A549 (cell line): Measurements from ENCODE around the gene TRA2B.

Experiments
- EHMT2 ChIP-seq: fragments of 200-600 bp; sonication (generic); IDR thresholded peaks from 2 replicates; pipeline ENCODE4 v1.6.1; 2016; ENCODE audit warnings: antibody characterized with exemption, low read depth, mild to moderate bottlenecking, moderate library complexity
- EP300 ChIP-seq, 2 experiments: fragments of >200 bp; sonication (Bioruptor Twin); formaldehyde crosslinking; IDR thresholded peaks; 2 replicates in 1 of 2; 3 replicates in 1 of 2; pipeline ENCODE4 v1.6.1; 2016 to 2017
- FOSB ChIP-seq: fragments of 250-450 bp; sonication (Bioruptor Pico); IDR thresholded peaks from 2 replicates; pipeline ENCODE4 v1.5.0; 2020; ENCODE audit warnings: mild to moderate bottlenecking, moderate library complexity
- POLR2A ChIP-seq: IDR thresholded peaks from 2 replicates; pipeline ENCODE4 v1.6.1; 2012; ENCODE audit warnings: mild to moderate bottlenecking, low read length
- RAD21 ChIP-seq, 2 experiments: fragments of >200 bp in 1 of 2; sonication (Bioruptor Twin) in 1 of 2; formaldehyde crosslinking in 1 of 2; IDR thresholded peaks in 1 of 2; conservative IDR thresholded peaks in 1 of 2; 2 replicates in 1 of 2; 3 replicates in 1 of 2; pipeline ENCODE4 v1.6.1; 2012 to 2018; ENCODE audit warnings: inconsistent platforms in 1 of 2
- RFX5 ChIP-seq: fragments of 450-650 bp; IDR thresholded peaks from 2 replicates; pipeline ENCODE4 v1.7.1; 2014; ENCODE audit warnings: antibody characterized with exemption, mild to moderate bottlenecking, moderate library complexity
- RNF2 ChIP-seq: fragments of 200-600 bp; sonication (generic); IDR thresholded peaks from 2 replicates; pipeline ENCODE4 v1.6.1; 2016; ENCODE audit warnings: low read depth, mild to moderate bottlenecking, antibody characterized with exemption, moderate library complexity, borderline replicate concordance
- TF ChIP-seq, protein P1 (sequence below): fragments of >200 bp; sonication (Bioruptor Twin); formaldehyde crosslinking; IDR thresholded peaks from 3 replicates; pipeline ENCODE4 v1.5.1; 2016
- TF ChIP-seq, protein P2 (sequence below): fragments of 250-450 bp; sonication (Bioruptor Pico); IDR thresholded peaks from 2 replicates; pipeline ENCODE4 v1.5.0; 2021; ENCODE audit warnings: mild to moderate bottlenecking, moderate library complexity, borderline replicate concordance
- TF ChIP-seq, protein P3 (sequence below): fragments of >200 bp; sonication (Bioruptor Twin); formaldehyde crosslinking; IDR thresholded peaks from 3 replicates; pipeline ENCODE4 v1.6.1; 2016
- TF ChIP-seq, protein P4 (sequence below): IDR thresholded peaks from 2 replicates; pipeline ENCODE4 v1.6.1; 2012
- TF ChIP-seq, protein P5 (sequence below): fragments of 200-600 bp; sonication (generic); IDR thresholded peaks from 2 replicates; pipeline ENCODE4 v1.6.1; 2016; ENCODE audit warnings: antibody characterized with exemption, mild to moderate bottlenecking, moderate library complexity
- TF ChIP-seq, protein P6 (sequence below): fragments of 150-350 bp; IDR thresholded peaks from 2 replicates; pipeline ENCODE4 v1.6.1; 2014; ENCODE audit warnings: low read depth, mild to moderate bottlenecking, low read length

DNA sequence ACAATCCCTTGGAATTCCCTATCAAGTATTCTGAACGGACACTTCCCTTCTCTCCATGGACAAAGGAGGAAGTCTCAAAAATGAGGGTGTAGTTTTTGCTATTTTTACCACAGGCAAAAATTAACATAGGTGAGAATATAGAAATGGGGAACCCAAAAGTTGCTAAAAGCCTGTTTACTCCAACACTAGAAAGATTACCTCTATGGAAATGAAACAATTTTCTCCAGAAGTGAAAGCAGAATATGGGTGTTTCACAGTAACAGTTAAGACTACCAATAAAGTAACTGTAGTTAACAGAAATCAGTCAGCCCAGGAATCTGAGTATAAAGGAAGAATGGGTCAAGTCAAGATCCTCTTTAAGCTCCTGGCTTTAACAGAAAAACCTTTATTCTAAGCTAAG lies 9.3 kb downstream of the TRA2B start:
- TF ChIP-seq, protein P1, sequence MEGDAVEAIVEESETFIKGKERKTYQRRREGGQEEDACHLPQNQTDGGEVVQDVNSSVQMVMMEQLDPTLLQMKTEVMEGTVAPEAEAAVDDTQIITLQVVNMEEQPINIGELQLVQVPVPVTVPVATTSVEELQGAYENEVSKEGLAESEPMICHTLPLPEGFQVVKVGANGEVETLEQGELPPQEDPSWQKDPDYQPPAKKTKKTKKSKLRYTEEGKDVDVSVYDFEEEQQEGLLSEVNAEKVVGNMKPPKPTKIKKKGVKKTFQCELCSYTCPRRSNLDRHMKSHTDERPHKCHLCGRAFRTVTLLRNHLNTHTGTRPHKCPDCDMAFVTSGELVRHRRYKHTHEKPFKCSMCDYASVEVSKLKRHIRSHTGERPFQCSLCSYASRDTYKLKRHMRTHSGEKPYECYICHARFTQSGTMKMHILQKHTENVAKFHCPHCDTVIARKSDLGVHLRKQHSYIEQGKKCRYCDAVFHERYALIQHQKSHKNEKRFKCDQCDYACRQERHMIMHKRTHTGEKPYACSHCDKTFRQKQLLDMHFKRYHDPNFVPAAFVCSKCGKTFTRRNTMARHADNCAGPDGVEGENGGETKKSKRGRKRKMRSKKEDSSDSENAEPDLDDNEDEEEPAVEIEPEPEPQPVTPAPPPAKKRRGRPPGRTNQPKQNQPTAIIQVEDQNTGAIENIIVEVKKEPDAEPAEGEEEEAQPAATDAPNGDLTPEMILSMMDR, result no peak
- TF ChIP-seq, protein P2, sequence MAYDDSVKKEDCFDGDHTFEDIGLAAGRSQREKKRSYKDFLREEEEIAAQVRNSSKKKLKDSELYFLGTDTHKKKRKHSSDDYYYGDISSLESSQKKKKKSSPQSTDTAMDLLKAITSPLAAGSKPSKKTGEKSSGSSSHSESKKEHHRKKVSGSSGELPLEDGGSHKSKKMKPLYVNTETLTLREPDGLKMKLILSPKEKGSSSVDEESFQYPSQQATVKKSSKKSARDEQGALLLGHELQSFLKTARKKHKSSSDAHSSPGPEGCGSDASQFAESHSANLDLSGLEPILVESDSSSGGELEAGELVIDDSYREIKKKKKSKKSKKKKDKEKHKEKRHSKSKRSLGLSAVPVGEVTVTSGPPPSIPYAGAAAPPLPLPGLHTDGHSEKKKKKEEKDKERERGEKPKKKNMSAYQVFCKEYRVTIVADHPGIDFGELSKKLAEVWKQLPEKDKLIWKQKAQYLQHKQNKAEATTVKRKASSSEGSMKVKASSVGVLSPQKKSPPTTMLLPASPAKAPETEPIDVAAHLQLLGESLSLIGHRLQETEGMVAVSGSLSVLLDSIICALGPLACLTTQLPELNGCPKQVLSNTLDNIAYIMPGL (CRISPR knock-in tag), result no peak
- TF ChIP-seq, protein P3, sequence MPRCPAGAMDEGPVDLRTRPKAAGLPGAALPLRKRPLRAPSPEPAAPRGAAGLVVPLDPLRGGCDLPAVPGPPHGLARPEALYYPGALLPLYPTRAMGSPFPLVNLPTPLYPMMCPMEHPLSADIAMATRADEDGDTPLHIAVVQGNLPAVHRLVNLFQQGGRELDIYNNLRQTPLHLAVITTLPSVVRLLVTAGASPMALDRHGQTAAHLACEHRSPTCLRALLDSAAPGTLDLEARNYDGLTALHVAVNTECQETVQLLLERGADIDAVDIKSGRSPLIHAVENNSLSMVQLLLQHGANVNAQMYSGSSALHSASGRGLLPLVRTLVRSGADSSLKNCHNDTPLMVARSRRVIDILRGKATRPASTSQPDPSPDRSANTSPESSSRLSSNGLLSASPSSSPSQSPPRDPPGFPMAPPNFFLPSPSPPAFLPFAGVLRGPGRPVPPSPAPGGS, result no peak
- TF ChIP-seq, protein P4, sequence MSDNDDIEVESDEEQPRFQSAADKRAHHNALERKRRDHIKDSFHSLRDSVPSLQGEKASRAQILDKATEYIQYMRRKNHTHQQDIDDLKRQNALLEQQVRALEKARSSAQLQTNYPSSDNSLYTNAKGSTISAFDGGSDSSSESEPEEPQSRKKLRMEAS, result no peak
- TF ChIP-seq POLR2A (no peak), RAD21 (conservative IDR thresholded peaks at IDR 0.05 in 1 of 2, IDR thresholded peaks at IDR 0.05 in 1 of 2) (no peak), RNF2 (no peak), RFX5 (no peak), EP300 (IDR thresholded peaks at IDR 0.05) (no peak), FOSB (CRISPR knock-in tag) (no peak), EHMT2 (no peak)
- TF ChIP-seq, protein P5, sequence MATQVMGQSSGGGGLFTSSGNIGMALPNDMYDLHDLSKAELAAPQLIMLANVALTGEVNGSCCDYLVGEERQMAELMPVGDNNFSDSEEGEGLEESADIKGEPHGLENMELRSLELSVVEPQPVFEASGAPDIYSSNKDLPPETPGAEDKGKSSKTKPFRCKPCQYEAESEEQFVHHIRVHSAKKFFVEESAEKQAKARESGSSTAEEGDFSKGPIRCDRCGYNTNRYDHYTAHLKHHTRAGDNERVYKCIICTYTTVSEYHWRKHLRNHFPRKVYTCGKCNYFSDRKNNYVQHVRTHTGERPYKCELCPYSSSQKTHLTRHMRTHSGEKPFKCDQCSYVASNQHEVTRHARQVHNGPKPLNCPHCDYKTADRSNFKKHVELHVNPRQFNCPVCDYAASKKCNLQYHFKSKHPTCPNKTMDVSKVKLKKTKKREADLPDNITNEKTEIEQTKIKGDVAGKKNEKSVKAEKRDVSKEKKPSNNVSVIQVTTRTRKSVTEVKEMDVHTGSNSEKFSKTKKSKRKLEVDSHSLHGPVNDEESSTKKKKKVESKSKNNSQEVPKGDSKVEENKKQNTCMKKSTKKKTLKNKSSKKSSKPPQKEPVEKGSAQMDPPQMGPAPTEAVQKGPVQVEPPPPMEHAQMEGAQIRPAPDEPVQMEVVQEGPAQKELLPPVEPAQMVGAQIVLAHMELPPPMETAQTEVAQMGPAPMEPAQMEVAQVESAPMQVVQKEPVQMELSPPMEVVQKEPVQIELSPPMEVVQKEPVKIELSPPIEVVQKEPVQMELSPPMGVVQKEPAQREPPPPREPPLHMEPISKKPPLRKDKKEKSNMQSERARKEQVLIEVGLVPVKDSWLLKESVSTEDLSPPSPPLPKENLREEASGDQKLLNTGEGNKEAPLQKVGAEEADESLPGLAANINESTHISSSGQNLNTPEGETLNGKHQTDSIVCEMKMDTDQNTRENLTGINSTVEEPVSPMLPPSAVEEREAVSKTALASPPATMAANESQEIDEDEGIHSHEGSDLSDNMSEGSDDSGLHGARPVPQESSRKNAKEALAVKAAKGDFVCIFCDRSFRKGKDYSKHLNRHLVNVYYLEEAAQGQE, result no peak
- TF ChIP-seq, protein P6, sequence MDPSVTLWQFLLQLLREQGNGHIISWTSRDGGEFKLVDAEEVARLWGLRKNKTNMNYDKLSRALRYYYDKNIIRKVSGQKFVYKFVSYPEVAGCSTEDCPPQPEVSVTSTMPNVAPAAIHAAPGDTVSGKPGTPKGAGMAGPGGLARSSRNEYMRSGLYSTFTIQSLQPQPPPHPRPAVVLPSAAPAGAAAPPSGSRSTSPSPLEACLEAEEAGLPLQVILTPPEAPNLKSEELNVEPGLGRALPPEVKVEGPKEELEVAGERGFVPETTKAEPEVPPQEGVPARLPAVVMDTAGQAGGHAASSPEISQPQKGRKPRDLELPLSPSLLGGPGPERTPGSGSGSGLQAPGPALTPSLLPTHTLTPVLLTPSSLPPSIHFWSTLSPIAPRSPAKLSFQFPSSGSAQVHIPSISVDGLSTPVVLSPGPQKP, result no peak
